SJSA1 (cell line): ENCODE measurements around the gene APOC3. TPM values are rescaled to one million over a fixed set of nuclear protein-coding genes. Genes with fewer than 3 reads are reported as not detected.

Source experiments
- DNase-seq, 2 experiments: peaks; one replicate each; pipeline ENCODE4 v3.0.0-alpha.2; 2015 to 2020; ENCODE audit warnings: low spot score in 2 of 2, low read depth in 1 of 2
- H3K27ac ChIP-seq: fragments of 250-450 bp; sonication (Bioruptor Pico); 2 replicates; pipeline ENCODE4 v1.5.1; 2020; ENCODE audit warnings: mild to moderate bottlenecking, moderate library complexity
- H3K27me3 ChIP-seq: fragments of 250-450 bp; sonication (Bioruptor Pico); replicated peaks from 2 replicates; pipeline ENCODE4 v1.5.1; 2020; ENCODE audit warnings: mild to moderate bottlenecking, moderate library complexity
- H3K36me3 ChIP-seq: fragments of 250-450 bp; sonication (Bioruptor Pico); 2 replicates; pipeline ENCODE4 v1.5.1; 2020; ENCODE audit warnings: mild to moderate bottlenecking
- H3K4me1 ChIP-seq: fragments of 250-450 bp; sonication (Bioruptor Pico); replicated peaks from 2 replicates; pipeline ENCODE4 v1.6.1; 2021; ENCODE audit warnings: mild to moderate bottlenecking
- H3K4me3 ChIP-seq: fragments of 250-450 bp; sonication (Bioruptor Pico); 2 replicates; pipeline ENCODE4 v1.5.1; 2020; ENCODE audit warnings: mild to moderate bottlenecking
- H3K9me3 ChIP-seq: fragments of 250-450 bp; sonication (Bioruptor Pico); replicated peaks from 2 replicates; pipeline ENCODE4 v1.5.1; 2020; ENCODE audit warnings: mild to moderate bottlenecking
- total RNA-seq: library from RNA; depleted of rRNA; stranded (reverse); fragments of >200 nt; shearing (Covaris generic); gene quantifications from 2 replicates; pipeline ENCODE4 v1.2.3, GENCODE V29; 2014

Gene APOC3
- total RNA-seq, 1 experiment from 2014 or later, result not detected

DNA sequence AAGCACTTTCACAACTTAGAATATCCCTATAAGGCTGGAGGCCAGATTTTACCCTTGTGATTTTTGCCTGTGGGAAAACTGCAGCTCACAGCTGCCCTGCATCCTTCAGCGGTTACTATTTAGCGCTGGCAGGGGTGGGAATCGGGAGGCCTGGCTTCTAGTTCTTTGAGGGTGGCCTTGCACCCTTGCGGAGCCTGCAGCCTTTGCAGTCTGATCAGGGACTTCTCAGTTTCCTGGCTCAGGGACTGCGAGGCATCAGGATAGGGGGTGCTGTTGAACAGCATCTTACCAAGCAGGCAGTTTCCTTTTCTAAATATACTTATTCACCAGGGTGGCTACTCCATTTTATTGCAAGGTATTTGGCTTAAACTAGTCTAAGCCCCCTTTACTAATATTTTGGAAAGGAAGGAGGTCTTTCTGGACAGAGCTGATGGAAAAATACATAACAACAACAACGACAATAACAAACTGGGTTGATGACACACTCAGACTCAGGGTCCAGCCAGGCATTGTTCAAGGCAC lies 10.6 kb downstream of the APOC3 start:
- Histone ChIP-seq H3K27ac (no peak overlapping the region), H3K9me3 (no peaks in the 10 kb centered on the region), H3K36me3 (no peaks in the 10 kb centered on the region), H3K4me1 (peaks cover 10% of the 10 kb centered on the region), H3K4me3 (no peak overlapping the region), H3K27me3 (no peaks in the 10 kb centered on the region)
- DNase-seq, result no peak

DNA sequence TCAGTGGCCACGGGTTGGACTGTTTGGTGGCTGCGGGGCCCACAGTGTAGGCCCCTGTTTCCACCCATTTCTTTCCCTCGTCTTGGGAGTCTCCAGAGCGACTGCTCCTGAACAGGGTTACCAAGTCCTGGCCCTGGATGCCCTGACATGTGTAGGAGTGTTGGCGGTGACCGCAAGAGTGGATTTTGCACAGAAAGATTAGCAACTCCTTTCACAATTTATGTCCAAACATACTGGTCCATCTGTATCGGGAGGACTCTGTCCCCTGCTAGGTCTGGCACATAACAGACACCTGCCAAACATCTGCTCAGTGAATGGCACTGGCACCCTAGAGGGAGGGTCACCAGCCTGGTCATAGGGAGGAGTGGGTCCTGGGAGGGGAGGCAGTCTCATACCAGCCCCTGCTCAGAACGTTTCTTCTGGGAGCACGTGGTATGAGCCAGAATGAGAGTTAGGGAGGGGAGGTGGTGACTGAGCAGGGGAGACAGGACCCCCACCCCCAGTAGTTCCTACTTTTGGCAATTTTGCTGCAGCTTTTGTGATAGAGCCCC lies 11.1 kb downstream of the APOC3 start:
- Histone ChIP-seq H3K4me3 (no peak overlapping the region), H3K27ac (no peak overlapping the region), H3K36me3 (no peaks in the 10 kb centered on the region), H3K27me3 (no peaks in the 10 kb centered on the region), H3K4me1 (peaks cover 5% of the 10 kb centered on the region), H3K9me3 (no peaks in the 10 kb centered on the region)
- no peak for DNase-seq

DNA sequence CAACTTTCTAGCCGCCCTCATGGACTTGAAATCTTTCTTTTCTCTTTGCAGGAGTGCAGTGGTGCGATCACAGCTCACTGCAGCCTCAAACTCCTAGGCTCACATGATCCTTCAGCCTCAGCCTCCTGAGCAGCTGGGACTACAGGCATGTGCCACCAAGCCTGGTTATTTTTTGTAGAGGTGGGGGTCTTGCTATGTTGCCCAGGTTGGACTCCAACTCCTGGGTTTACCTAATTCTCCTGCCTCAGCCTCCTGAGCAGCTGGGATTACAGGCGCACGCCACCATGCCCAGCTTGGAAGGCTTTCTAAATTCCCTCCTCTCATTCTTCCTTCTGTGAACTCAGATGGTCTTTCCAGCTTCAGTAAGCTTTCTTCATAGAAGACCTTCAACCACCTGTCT lies 12.4 kb downstream of the APOC3 start:
- H3K36me3 ChIP-seq, result peaks cover under 1% of the 10 kb centered on the region; the same call in 1 of the 2 replicates
- H3K27ac ChIP-seq, result no peak overlapping the region
- no peak for DNase-seq
- no peaks in the 10 kb centered on the region for H3K27me3 ChIP-seq
- no peaks in the 10 kb centered on the region for H3K9me3 ChIP-seq
- no peak overlapping the region for H3K4me3 ChIP-seq
- no peaks in the 10 kb centered on the region for H3K4me1 ChIP-seq

DNA sequence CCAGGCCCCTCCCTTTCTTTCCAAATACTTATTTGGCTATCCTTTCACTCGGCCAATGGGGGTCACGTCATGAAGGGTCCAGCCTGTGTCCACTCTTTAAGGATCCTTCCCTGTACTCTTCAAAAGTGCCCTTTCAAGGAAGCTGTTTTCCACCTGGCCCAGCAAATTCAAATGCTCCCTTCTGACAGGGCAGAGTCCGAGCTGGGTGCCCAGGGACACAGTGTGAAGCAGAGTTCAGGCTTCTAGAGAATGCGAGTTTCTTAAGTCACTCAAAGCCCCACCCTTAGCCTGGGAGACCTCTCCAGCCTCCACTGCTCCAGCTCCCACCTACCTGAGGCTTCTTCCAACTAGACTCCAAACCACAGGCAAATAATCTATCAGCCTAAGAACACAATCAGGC lies 13.2 kb downstream of the APOC3 start:
- DNase-seq, result no peak
- no peak overlapping the region for H3K4me3 ChIP-seq
- no peaks in the 10 kb centered on the region for H3K9me3 ChIP-seq
- no peaks in the 10 kb centered on the region for H3K4me1 ChIP-seq
- H3K36me3 ChIP-seq, result peaks cover 3% of the 10 kb centered on the region; the same call in 1 of the 2 replicates
- no peaks in the 10 kb centered on the region for H3K27me3 ChIP-seq
- H3K27ac ChIP-seq, result no peak overlapping the region

GRCh38 chr11:116843661-116844060 lies 14.0 kb downstream of the APOC3 start:
- Histone ChIP-seq H3K36me3 (peaks cover 6% of the 10 kb centered on the region; the same call in 1 of the 2 replicates), H3K27ac (no peak overlapping the region), H3K27me3 (no peaks in the 10 kb centered on the region), H3K4me3 (no peak overlapping the region), H3K4me1 (no peaks in the 10 kb centered on the region), H3K9me3 (no peaks in the 10 kb centered on the region)
- DNase-seq, result no peak

- Histone ChIP-seq H3K4me1 (no peaks in the 10 kb centered on the region), H3K27me3 (no peaks in the 10 kb centered on the region), H3K9me3 (no peaks in the 10 kb centered on the region), H3K27ac (no peak overlapping the region), H3K36me3 (peaks cover 8% of the 10 kb centered on the region; the same call in 1 of the 2 replicates), H3K4me3 (no peak overlapping the region)
- no peak for DNase-seq
Observed at GRCh38 chr11:116844722-116845121, 15.0 kb downstream of the APOC3 start.

DNA sequence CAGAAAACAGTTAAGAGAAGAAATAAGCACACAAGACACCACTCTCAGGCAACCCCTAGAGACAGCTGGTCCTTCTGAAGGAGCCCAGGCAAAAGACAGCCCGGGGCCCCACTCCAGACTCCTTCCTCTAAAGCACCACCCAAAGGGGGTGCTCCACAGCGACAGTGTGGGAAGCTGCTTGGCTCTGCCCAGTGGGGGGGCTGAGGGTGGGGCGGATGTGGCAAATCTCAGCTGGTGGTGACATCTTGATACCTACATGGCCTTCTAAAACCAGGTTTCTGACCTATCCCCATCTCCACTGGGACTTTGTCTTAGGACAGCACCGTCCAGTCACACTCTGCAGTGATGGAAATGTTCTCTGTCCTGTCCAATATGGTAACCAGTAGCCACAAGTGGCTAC lies 17.9 kb downstream of the APOC3 start:
- Histone ChIP-seq H3K4me1 (peaks cover 6% of the 10 kb centered on the region), H3K27me3 (no peaks in the 10 kb centered on the region), H3K9me3 (no peaks in the 10 kb centered on the region), H3K27ac (no peak overlapping the region), H3K36me3 (peaks cover 8% of the 10 kb centered on the region; the same call in 1 of the 2 replicates), H3K4me3 (no peak overlapping the region)
- no peak for DNase-seq

GRCh38 chr11:116849060-116849459 lies 19.4 kb downstream of the APOC3 start:
- no peak for DNase-seq
- Histone ChIP-seq H3K4me3 (no peak overlapping the region), H3K27me3 (no peaks in the 10 kb centered on the region), H3K27ac (no peak overlapping the region), H3K36me3 (peaks cover 8% of the 10 kb centered on the region; the same call in 1 of the 2 replicates), H3K4me1 (peaks cover 20% of the 10 kb centered on the region), H3K9me3 (no peaks in the 10 kb centered on the region)

DNA sequence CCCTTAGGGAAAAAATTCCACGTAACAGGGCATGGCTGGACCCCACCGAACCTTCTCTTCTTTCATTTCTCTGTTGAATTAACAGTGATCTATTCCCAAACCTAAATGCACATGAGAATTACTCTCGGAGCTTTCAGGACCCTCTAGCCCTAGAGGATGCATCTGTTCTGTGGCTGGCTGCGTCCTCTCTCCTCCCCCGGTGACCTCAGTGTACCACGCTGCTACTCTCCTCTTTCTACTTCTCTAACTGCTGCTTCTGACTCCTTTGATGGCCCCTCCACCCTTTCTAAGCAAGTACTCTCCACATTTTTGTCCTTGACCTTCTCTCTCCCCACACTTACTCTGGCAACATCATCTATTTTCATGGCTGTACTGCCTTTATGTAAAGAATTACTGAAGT lies 19.8 kb downstream of the APOC3 start:
- H3K27ac ChIP-seq, result no peak overlapping the region
- DNase-seq, result no peak

GRCh38 chr11:116851626-116852025 lies 21.9 kb downstream of the APOC3 start:
- Histone ChIP-seq H3K27me3 (no peaks in the 10 kb centered on the region), H3K36me3 (peaks cover 8% of the 10 kb centered on the region; the same call in 1 of the 2 replicates), H3K4me3 (no peak overlapping the region), H3K9me3 (no peaks in the 10 kb centered on the region), H3K27ac (no peak overlapping the region), H3K4me1 (peaks cover 24% of the 10 kb centered on the region)
- DNase-seq, result no peak

More for the DNA sequence above, 19.8 kb downstream of the APOC3 start:
- Histone ChIP-seq H3K36me3 (peaks cover 8% of the 10 kb centered on the region; the same call in 1 of the 2 replicates), H3K4me1 (peaks cover 24% of the 10 kb centered on the region), H3K27me3 (no peaks in the 10 kb centered on the region), H3K4me3 (no peak overlapping the region), H3K9me3 (no peaks in the 10 kb centered on the region)

GRCh38 chr11:116852261-116853031 lies 22.7 kb downstream of the APOC3 start:
- peaks cover 7% of the 10 kb centered on the region for H3K36me3 ChIP-seq
- H3K4me1 ChIP-seq, result peaks cover 24% of the 10 kb centered on the region
- DNase-seq, result no peak
- H3K4me3 ChIP-seq, result no peak overlapping the region
- no peaks in the 10 kb centered on the region for H3K27me3 ChIP-seq
- no peak overlapping the region; the same call in 1 of the 2 replicates for H3K27ac ChIP-seq
- H3K9me3 ChIP-seq, result no peaks in the 10 kb centered on the region

- no peak overlapping the region for H3K4me3 ChIP-seq
- DNase-seq, result peak; percentile 58 to 78
- H3K27me3 ChIP-seq, result no peaks in the 10 kb centered on the region
- peaks cover 4% of the 10 kb centered on the region for H3K36me3 ChIP-seq
- H3K9me3 ChIP-seq, result no peaks in the 10 kb centered on the region
- H3K4me1 ChIP-seq, result peaks cover 24% of the 10 kb centered on the region
- peak overlapping the region; percentile 55 for H3K27ac ChIP-seq
Observed at GRCh38 chr11:116853461-116854073, 23.9 kb downstream of the APOC3 start.

DNA sequence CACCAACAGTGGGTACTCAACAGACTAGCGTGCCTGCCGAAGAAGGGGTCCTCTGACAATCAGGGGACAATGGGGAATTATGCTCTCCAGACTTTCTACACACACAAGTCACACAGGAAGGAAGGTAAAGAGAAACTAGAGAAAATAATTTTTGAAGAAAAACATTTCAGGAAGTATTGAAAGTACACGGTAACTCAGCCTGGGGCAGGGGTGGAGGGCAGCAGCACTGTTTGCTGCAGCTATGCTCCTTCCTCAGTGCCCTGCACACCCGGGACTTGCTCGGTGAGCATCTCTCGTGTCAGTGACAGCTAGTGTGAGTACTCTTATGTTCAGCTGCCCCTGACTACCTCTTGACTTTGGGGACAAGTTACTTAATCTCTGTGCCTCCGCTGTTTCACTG lies 25.7 kb downstream of the APOC3 start:
- Histone ChIP-seq H3K27me3 (no peaks in the 10 kb centered on the region), H3K4me1 (peaks cover 24% of the 10 kb centered on the region), H3K4me3 (no peak overlapping the region), H3K36me3 (peaks cover 10% of the 10 kb centered on the region), H3K27ac (no peak overlapping the region), H3K9me3 (no peaks in the 10 kb centered on the region)
- DNase-seq, result no peak

DNA sequence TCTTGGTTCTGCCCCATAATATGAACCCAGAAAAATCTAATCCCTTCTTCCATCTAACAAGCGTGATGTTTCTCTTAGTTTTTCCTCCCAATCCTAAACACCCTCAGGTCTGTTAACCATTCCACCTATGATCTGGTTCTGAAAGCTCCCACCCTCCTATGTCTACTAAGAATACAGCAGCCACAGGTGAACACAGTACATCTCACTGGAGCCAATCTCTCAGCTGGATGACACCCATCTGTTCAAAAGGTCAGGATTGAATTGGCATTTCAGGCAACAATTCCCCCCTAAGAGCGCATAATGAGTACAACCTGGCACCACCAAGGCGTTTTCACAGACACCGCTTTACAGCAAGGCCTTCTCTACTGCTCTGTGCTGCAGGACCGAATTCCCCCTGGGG lies 26.7 kb downstream of the APOC3 start:
- Histone ChIP-seq H3K27me3 (no peaks in the 10 kb centered on the region), H3K4me1 (peaks cover 31% of the 10 kb centered on the region), H3K27ac (no peak overlapping the region), H3K4me3 (no peak overlapping the region), H3K9me3 (no peaks in the 10 kb centered on the region), H3K36me3 (peaks cover 15% of the 10 kb centered on the region)
- DNase-seq, result no peak
